GM23338 (cell line): Measurements from ENCODE around the gene COL24A1. TPM values are rescaled to one million over a fixed set of nuclear protein-coding genes. Genes with fewer than 3 reads are reported as not detected.

Experiments used
- ATAC-seq: fragments of 200-7000 bp; cut with Tn5 transposase; 3 replicates; pipeline ENCODE4 v1.9.1; 2020
- DNase-seq: peaks from one replicate; pipeline ENCODE4 v3.0.0-alpha.2; 2015; ENCODE audit warnings: low spot score
- H2AFZ ChIP-seq: fragments of 200-600 bp; sonication (generic); 2 replicates; pipeline ENCODE4 v1.8.0; 2016; ENCODE audit warnings: antibody characterized with exemption, mild to moderate bottlenecking, moderate library complexity
- H3F3A ChIP-seq: fragments of 200-600 bp; sonication (generic); replicated peaks from 2 replicates; pipeline ENCODE4 v1.8.0; 2017; ENCODE audit warnings: antibody characterized with exemption, mixed run types, low read depth
- H3K27ac ChIP-seq: fragments of 200-600 bp; sonication (generic); 2 replicates; pipeline ENCODE4 v1.6.1; 2016; ENCODE audit warnings: low read depth
- H3K27me3 ChIP-seq: fragments of 200-600 bp; sonication (generic); 2 replicates; pipeline ENCODE4 v1.8.0; 2016; ENCODE audit warnings: mild to moderate bottlenecking, mixed run types, moderate library complexity; ENCODE audit not compliant: insufficient read depth
- H3K36me3 ChIP-seq: fragments of 200-600 bp; sonication (generic); 2 replicates; pipeline ENCODE4 v1.8.0; 2016; ENCODE audit warnings: mild to moderate bottlenecking; ENCODE audit not compliant: insufficient read depth
- H3K4me1 ChIP-seq: fragments of 200-600 bp; sonication (generic); 2 replicates; pipeline ENCODE4 v1.8.0; 2016; ENCODE audit warnings: mild to moderate bottlenecking, moderate library complexity; ENCODE audit not compliant: insufficient read depth
- H3K4me2 ChIP-seq: fragments of 200-600 bp; sonication (generic); 2 replicates; pipeline ENCODE4 v1.7.1; 2017; ENCODE audit warnings: mixed run types
- H3K4me3 ChIP-seq: fragments of 200-600 bp; sonication (generic); 2 replicates; pipeline ENCODE4 v1.6.1; 2016; ENCODE audit warnings: mixed run types
- H3K79me2 ChIP-seq: fragments of 200-600 bp; sonication (generic); replicated peaks from 2 replicates; pipeline ENCODE4 v1.8.0; 2017; ENCODE audit warnings: mild to moderate bottlenecking; ENCODE audit not compliant: insufficient read depth
- H3K9me2 ChIP-seq: fragments of 200-600 bp; sonication (generic); 2 replicates; pipeline ENCODE4 v1.8.0; 2017; ENCODE audit not compliant: insufficient read depth
- H4K20me1 ChIP-seq: fragments of 200-600 bp; sonication (generic); replicated peaks from 2 replicates; pipeline ENCODE4 v1.8.0; 2017; ENCODE audit warnings: mild to moderate bottlenecking; ENCODE audit not compliant: insufficient read depth
- H3K27ac Mint-ChIP-seq: 2 replicates; pipeline ENCODE4 v1.8.0; 2020; ENCODE audit warnings: inconsistent platforms, mild to moderate bottlenecking, moderate library complexity, mixed read lengths
- H3K27me3 Mint-ChIP-seq: 3 replicates; pipeline ENCODE4 v1.8.0; 2022; ENCODE audit warnings: low read depth, mild to moderate bottlenecking, moderate library complexity, mixed read lengths, inconsistent platforms; ENCODE audit not compliant: insufficient read depth, poor library complexity
- H3K36me3 Mint-ChIP-seq: 3 replicates; pipeline ENCODE4 v1.8.0; 2021; ENCODE audit warnings: low read depth, mild to moderate bottlenecking, inconsistent platforms, moderate library complexity, mixed read lengths
- H3K4me1 Mint-ChIP-seq: 3 replicates; pipeline ENCODE4 v1.8.0; 2020; ENCODE audit warnings: mild to moderate bottlenecking, inconsistent platforms, mixed read lengths
- H3K4me3 Mint-ChIP-seq: 3 replicates; pipeline ENCODE4 v1.8.0; 2021; ENCODE audit warnings: moderate library complexity, mild to moderate bottlenecking, inconsistent platforms, mixed read lengths
- H3K9me3 Mint-ChIP-seq: 3 replicates; pipeline ENCODE4 v1.8.0; 2020; ENCODE audit warnings: moderate library complexity, mild to moderate bottlenecking, inconsistent platforms, mixed read lengths
- CREB1 ChIP-seq: fragments of 250-450 bp; sonication (Bioruptor Pico); IDR thresholded peaks from 2 replicates; pipeline ENCODE4 v1.5.0; 2020; ENCODE audit warnings: low read depth, mild to moderate bottlenecking, moderate library complexity
- EZH2 ChIP-seq: fragments of 200-600 bp; sonication (generic); IDR thresholded peaks from one replicate; pipeline ENCODE4 v1.8.0; 2017; ENCODE audit warnings: antibody characterized with exemption, mild to moderate bottlenecking, low read depth; ENCODE audit not compliant: unreplicated experiment
- EZH2phosphoT487 ChIP-seq: fragments of 200-600 bp; sonication (generic); IDR thresholded peaks from one replicate; pipeline ENCODE4 v1.8.1; 2018; ENCODE audit warnings: antibody characterized with exemption; ENCODE audit not compliant: unreplicated experiment
- JUNB ChIP-seq: IDR thresholded peaks from one replicate; pipeline ENCODE4 v1.6.1; 2016; ENCODE audit warnings: antibody characterized with exemption; ENCODE audit not compliant: unreplicated experiment
- NANOG ChIP-seq: IDR thresholded peaks from 2 replicates; pipeline ENCODE4 v1.6.1; 2016; ENCODE audit warnings: antibody characterized with exemption, borderline replicate concordance
- POLR2AphosphoS5 ChIP-seq: IDR thresholded peaks from 2 replicates; pipeline ENCODE4 v1.6.1; 2016; ENCODE audit warnings: antibody characterized with exemption, low read depth
- STAT1 ChIP-seq: IDR thresholded peaks from one replicate; pipeline ENCODE4 v1.6.1; 2016; ENCODE audit warnings: antibody characterized with exemption; ENCODE audit not compliant: unreplicated experiment
- ZNF114 ChIP-seq: fragments of 250-450 bp; sonication (Bioruptor Pico); IDR thresholded peaks from 2 replicates; pipeline ENCODE4 v1.5.0; 2020; ENCODE audit warnings: mild to moderate bottlenecking, moderate library complexity
- ZNF331 ChIP-seq: fragments of 250-450 bp; sonication (Bioruptor Pico); IDR thresholded peaks from 2 replicates; pipeline ENCODE4 v1.5.0; 2020; ENCODE audit warnings: low read depth, mild to moderate bottlenecking, moderate library complexity
- polyA plus RNA-seq: library from polyadenylated mRNA; unstranded; fragments of >200 nt; fragmentation: Nextera tagmentation; extraction: Ambion mirVana; gene quantifications from 2 replicates; pipeline ENCODE4 v1.2.1, GENCODE V29; 2016
- total RNA-seq: library from RNA; depleted of rRNA; stranded (reverse); fragments of >200 nt; shearing (Covaris generic); gene quantifications from 2 replicates; pipeline ENCODE4 v1.2.3, GENCODE V29; 2014
- TF ChIP-seq, protein P1 (sequence below): IDR thresholded peaks from 2 replicates; pipeline ENCODE4 v1.6.1; 2016; ENCODE audit warnings: antibody characterized with exemption
- TF ChIP-seq, protein P2 (sequence below): IDR thresholded peaks from one replicate; pipeline ENCODE4 v1.6.1; 2018; ENCODE audit warnings: antibody characterized with exemption; ENCODE audit not compliant: unreplicated experiment
- TF ChIP-seq, protein P3 (sequence below), 2 experiments: fragments of 200-600 bp in 1 of 2; sonication (generic) in 1 of 2; conservative IDR thresholded peaks; 2 replicates each; pipeline versions ENCODE4 v1.5.1 to v1.6.1; 2016 to 2017; ENCODE audit warnings: antibody characterized with exemption in 2 of 2, low read depth in 2 of 2, mild to moderate bottlenecking in 2 of 2, moderate library complexity in 1 of 2

The COL24A1 gene
- total and polyA plus RNA-seq, 2 experiments from 2014 or later, result 1.2 to 2.1 TPM

DNA sequence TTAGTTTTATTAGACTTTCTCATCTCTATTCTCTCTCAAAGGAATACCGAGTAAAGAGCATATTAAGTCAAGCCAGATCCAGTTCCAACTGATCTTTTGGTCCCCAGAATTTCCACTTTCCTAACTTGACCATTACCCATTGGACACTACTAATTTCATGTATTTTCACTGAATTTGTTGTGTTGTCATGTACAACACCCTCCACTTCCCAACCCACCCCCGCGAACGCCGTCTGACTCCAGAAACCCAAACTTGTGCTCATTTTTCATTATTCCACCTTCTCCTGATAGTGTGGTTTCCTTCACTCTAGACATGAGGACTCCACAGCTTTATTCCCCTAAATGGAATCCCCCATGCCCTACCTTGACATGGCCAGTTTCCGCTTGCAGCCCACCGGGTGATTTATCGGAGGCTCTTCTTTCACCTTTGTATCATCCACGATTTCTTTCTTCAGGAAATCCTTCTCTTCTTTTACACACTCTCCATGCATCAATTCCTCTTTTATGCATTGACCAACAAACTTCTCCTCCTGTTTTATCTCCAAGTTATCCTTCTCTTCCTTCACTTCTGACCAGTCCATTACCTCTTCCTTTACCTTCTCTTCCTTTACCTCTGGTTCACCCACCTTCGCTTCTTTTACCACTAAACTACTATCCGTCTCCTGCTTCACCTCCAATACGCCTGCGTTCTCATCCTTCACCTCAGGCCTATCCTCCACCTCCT, 449.1 kb downstream of the COL24A1 start (continued):
- TF ChIP-seq, protein P1, sequence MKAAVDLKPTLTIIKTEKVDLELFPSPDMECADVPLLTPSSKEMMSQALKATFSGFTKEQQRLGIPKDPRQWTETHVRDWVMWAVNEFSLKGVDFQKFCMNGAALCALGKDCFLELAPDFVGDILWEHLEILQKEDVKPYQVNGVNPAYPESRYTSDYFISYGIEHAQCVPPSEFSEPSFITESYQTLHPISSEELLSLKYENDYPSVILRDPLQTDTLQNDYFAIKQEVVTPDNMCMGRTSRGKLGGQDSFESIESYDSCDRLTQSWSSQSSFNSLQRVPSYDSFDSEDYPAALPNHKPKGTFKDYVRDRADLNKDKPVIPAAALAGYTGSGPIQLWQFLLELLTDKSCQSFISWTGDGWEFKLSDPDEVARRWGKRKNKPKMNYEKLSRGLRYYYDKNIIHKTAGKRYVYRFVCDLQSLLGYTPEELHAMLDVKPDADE, result no peak
- no peak for TF ChIP-seq POLR2AphosphoS5
- TF ChIP-seq NANOG, result no peak

DNA sequence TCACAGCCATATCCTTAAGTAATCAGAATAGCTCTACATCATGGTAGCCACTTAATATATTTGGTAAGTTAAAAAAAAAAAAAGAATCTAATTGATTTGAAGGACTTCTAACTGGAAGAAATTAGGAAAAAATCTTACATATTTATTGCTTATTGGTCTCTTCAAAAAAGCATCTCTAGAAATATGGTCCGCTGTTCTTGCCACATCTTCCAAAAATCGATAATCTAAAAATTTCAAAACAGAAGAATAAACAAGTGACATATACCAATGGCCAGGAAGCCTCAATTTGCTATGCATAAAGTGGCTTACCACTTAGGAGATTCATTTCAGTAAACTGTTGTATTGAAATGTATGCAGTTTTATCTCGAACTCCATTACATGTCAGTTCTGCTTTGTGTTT, 450.6 kb downstream of the COL24A1 start:
- H3K4me1 ChIP-seq, result peaks cover 13% of the 10 kb centered on the region
- peaks cover 33% of the 10 kb centered on the region for H3K36me3 Mint-ChIP-seq
- H3K27me3 Mint-ChIP-seq, result no peaks in the 10 kb centered on the region
- H3K36me3 ChIP-seq, result peaks cover 17% of the 10 kb centered on the region
- peaks cover 60% of the 10 kb centered on the region for H3K79me2 ChIP-seq
- H2AFZ ChIP-seq, result no peak overlapping the region
- H3K9me2 ChIP-seq, result no peaks in the 10 kb centered on the region
- H3K4me1 Mint-ChIP-seq, result peaks cover 2% of the 10 kb centered on the region; the same call in 1 of the 3 replicates
- no peak overlapping the region for H3K27ac ChIP-seq
- DNase-seq (no peak), ATAC-seq (no peak)
- no peak overlapping the region; the same call in 1 of the 2 replicates for H3K4me2 ChIP-seq
- no peaks in the 10 kb centered on the region for H3K9me3 Mint-ChIP-seq
- peak overlapping the region; percentile 55 for H3K4me3 Mint-ChIP-seq
- H3F3A ChIP-seq, result no peaks in the 10 kb centered on the region
- no peak overlapping the region for H3K4me3 ChIP-seq
- H3K27me3 ChIP-seq, result no peaks in the 10 kb centered on the region
- no peaks in the 10 kb centered on the region for H4K20me1 ChIP-seq
- no peak overlapping the region for H3K27ac Mint-ChIP-seq
- TF ChIP-seq EZH2phosphoT487, result no peak
- TF ChIP-seq, protein P2, sequence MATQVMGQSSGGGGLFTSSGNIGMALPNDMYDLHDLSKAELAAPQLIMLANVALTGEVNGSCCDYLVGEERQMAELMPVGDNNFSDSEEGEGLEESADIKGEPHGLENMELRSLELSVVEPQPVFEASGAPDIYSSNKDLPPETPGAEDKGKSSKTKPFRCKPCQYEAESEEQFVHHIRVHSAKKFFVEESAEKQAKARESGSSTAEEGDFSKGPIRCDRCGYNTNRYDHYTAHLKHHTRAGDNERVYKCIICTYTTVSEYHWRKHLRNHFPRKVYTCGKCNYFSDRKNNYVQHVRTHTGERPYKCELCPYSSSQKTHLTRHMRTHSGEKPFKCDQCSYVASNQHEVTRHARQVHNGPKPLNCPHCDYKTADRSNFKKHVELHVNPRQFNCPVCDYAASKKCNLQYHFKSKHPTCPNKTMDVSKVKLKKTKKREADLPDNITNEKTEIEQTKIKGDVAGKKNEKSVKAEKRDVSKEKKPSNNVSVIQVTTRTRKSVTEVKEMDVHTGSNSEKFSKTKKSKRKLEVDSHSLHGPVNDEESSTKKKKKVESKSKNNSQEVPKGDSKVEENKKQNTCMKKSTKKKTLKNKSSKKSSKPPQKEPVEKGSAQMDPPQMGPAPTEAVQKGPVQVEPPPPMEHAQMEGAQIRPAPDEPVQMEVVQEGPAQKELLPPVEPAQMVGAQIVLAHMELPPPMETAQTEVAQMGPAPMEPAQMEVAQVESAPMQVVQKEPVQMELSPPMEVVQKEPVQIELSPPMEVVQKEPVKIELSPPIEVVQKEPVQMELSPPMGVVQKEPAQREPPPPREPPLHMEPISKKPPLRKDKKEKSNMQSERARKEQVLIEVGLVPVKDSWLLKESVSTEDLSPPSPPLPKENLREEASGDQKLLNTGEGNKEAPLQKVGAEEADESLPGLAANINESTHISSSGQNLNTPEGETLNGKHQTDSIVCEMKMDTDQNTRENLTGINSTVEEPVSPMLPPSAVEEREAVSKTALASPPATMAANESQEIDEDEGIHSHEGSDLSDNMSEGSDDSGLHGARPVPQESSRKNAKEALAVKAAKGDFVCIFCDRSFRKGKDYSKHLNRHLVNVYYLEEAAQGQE, result no peak
- TF ChIP-seq JUNB, result no peak
- TF ChIP-seq CREB1 (CRISPR knock-in tag), result no peak
- TF ChIP-seq EZH2, result no peak
- TF ChIP-seq, protein P3, sequence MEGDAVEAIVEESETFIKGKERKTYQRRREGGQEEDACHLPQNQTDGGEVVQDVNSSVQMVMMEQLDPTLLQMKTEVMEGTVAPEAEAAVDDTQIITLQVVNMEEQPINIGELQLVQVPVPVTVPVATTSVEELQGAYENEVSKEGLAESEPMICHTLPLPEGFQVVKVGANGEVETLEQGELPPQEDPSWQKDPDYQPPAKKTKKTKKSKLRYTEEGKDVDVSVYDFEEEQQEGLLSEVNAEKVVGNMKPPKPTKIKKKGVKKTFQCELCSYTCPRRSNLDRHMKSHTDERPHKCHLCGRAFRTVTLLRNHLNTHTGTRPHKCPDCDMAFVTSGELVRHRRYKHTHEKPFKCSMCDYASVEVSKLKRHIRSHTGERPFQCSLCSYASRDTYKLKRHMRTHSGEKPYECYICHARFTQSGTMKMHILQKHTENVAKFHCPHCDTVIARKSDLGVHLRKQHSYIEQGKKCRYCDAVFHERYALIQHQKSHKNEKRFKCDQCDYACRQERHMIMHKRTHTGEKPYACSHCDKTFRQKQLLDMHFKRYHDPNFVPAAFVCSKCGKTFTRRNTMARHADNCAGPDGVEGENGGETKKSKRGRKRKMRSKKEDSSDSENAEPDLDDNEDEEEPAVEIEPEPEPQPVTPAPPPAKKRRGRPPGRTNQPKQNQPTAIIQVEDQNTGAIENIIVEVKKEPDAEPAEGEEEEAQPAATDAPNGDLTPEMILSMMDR (conservative IDR thresholded peaks at IDR 0.05; ENCODE audit: low read depth in 2 of 2), result no peak
- TF ChIP-seq, protein P1, result no peak
- no peak for TF ChIP-seq ZNF114 (CRISPR knock-in tag)
- TF ChIP-seq STAT1, result no peak
- TF ChIP-seq POLR2AphosphoS5, result no peak
- no peak for TF ChIP-seq NANOG
- TF ChIP-seq ZNF331 (CRISPR knock-in tag), result no peak
